Inflammatory macrophage (primary cell): Measurements from ENCODE around the gene F10.
A peak's percentile ranks its signal among the peaks of the same experiment; 100 is the strongest.
"Not testable (repeated sequence)": the region's sequence is repeated elsewhere in the genome, so short reads cannot be mapped to it uniquely, and the experiment has no call there.

ENCODE experiments used
- DNase-seq, 2 donors: peaks; one replicate each; pipeline ENCODE4 v3.0.0-alpha.2; 2020 to 2022

The F10 gene

DNA sequence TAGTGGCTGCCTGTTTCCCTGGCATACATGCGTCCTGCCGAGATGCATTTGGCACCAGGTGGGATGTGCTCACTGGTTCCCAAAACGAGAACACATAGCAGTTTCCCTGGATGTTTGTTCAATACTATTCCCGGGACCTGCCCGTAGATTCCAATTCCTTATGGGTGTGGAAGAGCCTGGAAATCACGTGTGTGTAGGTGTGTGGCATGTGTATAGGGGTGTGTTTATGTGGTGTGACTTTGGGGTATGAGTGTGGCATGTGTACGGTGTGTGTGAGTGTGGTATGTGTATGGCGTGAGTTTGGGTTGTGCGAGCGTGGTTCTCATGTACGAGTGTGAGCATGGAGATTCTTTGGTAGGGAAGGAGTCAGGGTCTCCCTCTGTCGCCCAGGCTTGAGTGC is 19.9 kb upstream of the F10 start:
- no peak for DNase-seq

DNA sequence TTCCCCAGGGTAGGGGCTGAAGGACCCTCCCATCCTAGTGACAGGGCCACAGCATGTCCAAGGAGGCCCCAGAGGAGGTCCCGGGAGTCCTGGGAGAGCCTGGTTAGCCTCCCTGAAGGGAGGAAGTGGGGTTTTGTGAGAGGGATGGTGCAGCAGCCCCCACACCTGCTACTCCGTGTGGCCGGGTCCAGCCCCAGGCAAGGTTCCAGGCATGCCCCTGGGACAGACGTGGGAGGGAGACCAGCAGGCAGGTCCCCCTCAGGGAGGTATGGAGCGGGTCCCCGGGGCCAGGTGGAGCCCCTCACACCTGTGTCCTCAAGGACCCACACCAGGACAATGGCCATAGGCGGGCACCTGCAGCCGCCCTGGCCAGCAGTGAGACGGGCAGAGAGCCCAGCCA is 19.0 kb upstream of the F10 start:
- no peak for DNase-seq

DNA sequence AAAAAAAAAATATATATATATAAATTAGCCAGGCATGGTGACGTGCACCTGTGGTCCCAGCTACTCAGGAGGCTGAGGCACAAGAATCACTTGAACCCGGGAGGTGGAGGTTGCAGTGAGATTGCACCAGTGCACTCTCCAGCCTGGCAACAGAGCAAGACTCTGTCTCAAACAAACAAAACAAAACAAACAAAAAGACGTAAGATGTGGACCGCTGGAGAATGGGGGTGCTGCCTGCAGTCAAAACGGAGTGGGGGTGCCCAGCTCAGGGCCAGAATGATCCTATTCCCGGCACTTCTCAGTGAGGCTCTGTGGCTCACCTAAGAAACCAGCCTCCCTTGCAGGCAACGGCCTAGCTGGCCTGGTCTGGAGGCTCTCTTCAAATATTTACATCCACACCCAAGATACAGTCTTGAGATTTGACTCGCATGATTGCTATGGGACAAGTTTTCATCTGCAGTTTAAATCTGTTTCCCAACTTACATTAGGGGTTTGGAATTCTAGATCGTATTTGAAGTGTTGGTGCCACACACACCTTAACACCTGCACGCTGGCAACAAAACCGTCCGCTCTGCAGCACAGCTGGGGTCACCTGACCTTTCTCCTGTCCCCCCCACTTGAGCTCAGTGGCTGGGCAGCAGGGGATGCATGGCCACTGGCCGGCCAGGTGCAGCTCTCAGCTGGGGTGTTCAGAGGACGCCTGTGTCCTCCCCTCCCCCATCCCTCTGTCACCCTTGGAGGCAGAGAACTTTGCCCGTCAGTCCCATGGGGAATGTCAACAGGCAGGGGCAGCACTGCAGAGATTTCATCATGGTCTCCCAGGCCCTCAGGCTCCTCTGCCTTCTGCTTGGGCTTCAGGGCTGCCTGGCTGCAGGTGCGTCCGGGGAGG is 17.3 kb upstream of the F10 start, which contains the start of gene F7:
F7 (plus strand) TSS at position 760 of the 889 bp plus-strand sequence; CDS start at position 811, 51 bp downstream.
- no peak for DNase-seq

DNA sequence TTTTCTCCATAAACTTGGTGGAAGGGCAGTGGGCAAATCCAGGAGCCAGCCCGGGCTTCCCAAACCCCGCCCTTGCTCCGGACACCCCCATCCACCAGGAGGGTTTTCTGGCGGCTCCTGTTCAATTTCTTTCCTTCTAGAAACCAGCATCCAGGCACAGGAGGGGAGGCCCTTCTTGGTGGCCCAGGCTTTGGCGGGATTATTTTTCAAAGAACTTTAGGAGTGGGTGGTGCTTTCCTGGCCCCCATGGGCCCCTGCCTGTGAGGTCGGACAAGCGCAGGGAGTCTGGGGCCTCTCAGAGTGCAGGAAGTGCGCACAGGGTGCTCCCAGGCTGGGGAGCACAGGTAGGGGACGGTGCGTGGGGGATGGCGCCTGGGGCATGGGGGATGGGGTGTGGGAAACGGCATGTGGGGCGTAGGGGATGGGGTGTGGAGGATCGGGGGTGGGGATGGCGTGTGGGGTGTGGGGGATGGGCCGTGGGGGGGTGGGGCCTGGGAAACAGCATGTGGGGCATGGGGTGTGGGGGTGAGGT is 16.6 kb upstream of the F10 start:
- DNase-seq, result no peak

DNA sequence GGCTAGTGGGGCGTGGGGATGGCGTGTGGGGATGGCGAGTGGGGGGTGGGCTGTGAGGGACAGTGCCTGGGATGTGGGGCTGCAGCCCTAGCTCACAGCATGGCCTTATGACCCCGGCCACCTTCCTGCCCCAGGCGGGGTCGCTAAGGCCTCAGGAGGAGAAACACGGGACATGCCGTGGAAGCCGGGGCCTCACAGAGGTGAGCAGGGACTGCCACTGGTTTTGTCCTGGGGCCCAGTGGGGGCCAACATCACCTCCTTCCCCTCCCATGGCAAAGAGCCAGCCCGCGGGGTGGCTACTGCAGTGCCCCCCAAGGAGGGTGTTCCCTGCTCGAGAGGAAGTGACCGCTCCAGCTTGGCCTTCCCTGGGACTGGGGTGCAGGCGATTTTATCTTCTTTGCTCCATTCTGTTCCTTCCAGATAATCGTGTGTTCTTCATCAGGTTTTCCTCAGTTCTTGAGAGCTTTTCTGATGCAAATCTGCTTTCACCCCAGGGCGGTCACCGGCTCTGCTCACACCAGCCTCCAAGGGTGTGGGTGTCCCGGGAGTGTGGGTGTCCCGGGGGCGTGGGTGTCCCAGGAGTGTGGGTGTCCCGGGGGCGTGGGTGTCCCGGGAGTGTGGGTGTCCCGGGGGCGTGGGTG is 15.8 kb upstream of the F10 start:
- DNase-seq, result no peak

DNA sequence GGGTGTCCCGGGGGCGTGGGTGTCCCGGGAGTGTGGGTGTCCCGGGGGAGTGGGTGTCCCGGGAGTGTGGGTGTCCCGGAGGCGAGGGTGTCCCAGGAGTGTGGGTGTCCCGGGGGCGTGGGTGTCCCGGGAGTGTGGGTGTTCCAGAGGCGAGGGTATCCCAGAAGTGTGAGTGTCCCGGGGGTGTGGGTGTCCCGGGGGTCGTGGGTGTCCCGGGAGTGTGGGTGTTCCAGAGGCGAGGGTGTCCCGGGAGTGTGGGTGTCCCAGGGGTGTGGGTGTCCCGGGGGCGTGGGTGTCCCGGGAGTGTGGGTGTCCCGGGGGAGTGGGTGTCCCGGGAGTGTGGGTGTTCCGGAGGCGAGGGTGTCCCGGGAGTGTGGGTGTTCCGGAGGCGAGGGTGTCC is 14.1 kb upstream of the F10 start:
- DNase-seq, result not testable (repeated sequence)

DNA sequence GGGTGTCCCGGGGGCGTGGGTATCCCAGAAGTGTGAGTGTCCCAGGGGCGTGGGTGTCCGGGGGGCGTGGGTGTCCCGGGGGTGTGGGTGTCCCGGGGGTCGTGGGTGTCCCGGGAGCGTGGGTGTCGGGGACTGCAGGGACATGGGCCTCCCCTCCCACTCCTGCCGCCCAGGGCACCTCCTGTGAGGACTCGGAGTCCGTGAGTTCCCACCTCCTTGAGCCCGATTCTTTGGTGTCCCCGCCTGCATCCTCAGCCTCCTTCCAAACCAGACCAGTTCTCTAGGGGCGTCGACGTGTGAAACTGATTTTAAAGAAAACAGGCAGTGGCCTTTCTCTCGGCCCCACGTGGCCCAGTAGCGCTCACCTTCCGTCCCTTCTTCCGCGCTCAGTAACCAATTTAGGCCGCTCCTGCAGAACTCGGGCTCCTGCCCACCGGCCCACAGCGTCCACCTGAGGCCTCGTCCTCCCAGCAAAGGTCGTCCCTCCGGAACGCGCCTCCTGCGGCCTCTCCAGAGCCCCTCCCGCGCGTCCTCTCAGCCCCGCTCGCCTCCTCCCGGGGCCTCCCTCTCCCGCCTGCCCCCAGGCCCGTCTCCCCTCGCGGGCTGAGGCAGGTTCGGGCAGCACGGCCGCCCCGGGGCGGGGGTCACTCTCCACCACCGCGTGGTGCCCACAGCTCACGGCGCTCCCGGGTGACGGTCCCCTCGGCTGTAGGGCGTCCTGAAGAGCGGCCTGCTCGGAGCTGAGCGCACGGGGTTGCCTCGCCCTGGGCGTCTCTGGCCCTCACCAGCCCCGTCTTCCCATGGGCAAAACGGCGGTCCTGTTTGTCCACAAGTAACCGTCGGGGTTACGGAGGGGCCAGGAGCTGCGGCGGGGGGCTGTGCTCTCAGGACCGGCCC is 13.2 kb upstream of the F10 start:
- DNase-seq, result no peak

DNA sequence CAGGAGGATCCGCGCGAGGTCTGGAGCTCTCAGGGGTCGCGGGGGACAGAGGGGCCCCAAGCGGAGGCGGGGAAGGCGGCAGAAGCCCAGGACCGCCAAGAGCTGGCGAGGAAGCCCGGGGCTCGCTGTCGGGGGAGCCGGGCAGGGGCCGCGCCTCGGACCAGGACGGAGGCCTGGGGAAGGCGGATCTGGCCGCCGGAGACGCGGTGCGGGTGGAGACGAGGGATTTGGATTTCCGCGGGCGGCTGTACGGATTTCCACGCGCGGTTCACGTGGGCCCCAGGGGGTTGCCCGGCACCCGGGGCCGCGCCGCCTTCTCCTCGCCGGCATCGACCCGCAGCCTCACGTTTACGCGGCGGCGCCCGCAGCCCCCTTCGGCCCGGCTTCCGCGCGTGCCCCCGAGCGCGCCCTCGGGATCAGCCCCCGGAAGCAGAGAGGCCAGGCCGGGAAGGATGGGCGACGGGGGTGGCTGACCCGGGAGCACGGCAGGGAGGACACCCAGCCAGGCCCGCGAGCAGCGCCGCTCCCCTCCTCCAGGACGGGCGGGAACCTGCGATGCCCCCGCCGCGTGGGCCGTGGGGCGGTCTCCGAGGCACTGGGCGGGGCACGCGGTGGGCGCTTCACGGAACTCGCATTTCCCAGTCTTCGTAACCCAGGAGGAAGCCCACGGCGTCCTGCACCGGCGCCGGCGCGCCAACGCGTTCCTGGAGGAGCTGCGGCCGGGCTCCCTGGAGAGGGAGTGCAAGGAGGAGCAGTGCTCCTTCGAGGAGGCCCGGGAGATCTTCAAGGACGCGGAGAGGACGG is 12.3 kb upstream of the F10 start:
- peak in 1 of 2 donors; percentile 44 for DNase-seq

DNA sequence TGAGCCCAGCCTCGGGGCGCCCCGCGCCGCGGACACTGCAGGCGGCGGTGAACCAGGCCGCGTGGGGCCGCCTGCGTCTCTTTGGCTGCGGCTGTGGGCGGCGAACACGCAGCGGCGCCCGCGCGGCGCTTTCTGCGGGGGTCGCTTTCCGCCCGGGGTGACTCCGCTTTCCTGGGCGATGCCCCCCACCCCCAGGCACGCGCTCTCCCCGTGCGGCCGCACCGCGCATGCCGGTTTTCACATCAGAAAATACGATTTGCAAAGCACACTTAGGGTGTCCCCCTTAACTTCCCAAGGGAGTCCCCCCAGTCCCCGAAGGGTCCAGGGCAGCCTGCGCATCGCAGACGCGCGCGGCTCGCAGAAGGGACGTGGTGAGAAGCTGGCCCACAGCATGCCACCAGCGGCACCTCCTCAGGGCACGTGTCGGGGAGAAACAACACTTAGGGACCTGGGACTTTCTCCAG is 11.7 kb upstream of the F10 start:
- no peak for DNase-seq

DNA sequence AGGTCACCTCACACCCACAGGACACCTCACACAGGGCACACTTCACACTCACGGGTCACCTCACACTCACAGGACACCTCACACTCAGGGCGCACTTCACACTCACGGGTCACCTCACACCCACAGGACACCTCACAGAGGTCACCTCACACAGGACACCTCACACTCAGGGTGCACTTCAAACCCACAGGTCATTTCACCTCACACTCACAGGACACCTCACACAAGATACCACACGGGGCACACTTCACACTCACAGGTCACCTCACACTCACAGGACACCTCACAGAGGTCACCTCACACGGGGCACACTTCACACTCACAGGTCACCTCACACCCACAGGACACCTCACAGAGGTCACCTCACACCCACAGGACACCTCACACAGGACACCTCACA is 10.8 kb upstream of the F10 start:
- DNase-seq, result not testable (repeated sequence)

DNA sequence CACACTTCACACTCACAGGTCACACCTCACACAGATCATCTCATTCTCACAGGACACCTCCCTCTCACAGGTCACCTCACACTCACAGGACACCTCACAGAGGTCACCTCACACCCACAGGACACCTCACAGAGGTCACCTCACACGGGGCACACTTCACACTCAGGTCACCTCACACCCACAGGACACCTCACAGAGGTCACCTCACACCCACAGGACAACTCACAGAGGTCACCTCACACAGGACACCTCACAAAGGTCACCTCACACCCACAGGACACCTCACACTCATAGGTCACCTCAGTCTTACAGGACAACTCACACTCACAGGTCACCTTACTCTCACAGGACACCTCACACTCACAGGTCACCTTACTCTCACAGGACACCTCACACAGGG is 10.1 kb upstream of the F10 start:
- not testable (repeated sequence) for DNase-seq

DNA sequence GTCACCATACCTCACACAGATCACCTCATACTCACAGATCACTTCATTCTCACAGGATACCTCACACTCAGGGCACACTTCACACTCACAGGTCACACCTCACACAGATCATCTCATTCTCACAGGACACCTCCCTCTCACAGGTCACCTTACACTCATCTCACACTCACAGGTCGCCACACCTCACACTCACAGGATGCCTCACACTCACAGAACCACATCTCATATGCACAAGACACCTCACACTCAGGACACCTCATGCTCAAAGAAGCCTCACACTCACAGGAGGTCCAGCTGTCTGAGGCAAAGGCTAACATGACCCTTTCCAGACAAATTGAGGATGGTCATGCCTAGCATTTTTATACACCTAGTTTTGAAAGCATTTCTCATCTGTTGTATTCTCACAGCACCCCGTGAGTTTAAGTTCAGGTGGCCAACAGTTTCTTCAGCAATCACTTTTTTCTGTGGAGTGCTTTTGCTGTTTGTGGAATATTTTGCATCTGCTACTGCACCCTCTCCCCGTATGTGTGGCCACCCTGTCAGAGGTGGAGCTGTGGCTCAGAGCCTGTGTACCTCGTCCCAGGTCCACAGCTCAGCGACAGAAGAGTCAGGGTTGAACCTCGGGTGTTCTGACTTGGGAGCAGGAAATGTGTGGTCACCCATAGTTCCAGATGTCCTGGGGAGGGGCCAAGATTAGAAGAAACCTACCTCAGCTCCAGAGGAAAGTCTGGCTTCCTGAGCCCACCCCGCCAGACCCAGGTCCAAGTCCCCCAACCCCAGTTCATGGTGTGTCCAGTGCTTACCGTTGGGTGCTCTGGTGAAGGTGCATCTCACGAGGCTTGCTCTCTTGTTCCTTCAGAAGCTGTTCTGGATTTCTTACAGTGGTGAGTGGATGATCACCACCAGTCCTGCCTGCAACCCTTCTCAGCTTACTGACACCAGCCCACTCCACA is 9.4 kb upstream of the F10 start:
- DNase-seq, result no peak

DNA sequence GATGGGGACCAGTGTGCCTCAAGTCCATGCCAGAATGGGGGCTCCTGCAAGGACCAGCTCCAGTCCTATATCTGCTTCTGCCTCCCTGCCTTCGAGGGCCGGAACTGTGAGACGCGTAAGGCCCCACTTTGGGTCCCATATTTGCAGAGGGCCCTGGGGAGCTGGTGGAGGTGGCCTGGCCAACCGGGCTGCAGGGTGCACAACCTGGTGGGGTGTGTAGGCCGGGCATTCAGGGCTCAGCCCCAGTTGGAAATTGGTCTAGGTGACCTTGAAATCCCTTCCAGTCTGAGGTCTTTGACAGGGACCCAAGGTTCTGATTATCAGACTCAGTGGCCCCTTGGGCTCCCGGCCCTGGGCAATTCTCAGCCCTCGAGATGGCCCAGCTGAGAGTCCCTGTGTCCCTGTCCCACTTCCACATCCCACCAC is 8.7 kb upstream of the F10 start:
- no peak for DNase-seq

DNA sequence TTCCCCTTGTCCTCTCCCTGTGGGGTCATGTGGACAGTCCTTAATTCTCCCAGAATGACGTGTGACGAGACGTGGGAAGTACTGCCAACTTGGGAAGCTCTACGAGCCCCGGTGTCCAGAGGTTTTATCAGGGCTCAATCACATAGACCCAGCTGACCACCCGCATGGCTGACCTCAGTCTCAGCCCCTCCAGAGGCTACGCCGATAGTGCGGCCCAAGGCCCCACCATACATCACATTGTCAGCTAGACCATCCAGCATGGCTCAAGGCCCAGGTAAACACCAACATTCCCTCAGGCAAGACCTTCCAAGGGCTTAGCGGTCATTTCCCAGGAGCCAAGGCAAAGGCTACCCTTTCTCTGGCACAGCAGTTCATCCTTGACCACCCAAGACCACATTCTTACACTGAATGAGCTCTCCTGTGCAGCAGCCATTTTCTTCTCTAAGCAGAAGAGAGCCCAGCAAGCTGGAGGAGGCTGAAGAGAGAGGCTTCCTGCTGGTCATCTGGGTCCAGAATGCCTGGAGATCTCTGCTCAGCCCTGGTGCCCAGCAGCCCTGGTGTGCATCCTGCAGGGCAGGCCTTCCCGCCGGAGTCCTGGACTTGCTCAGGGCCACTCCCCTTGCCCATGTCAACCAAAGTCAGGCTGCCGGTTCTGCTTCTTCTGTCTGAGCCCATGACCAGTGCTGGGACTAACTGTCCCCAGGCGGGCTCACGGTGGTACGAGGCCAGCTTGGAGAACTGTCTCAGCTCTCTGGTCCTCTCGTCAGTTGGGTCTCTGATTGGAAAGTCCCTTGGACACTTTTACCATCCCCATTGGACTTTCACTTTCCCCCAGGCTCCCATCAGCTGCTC is 7.9 kb upstream of the F10 start:
- no peak for DNase-seq

DNA sequence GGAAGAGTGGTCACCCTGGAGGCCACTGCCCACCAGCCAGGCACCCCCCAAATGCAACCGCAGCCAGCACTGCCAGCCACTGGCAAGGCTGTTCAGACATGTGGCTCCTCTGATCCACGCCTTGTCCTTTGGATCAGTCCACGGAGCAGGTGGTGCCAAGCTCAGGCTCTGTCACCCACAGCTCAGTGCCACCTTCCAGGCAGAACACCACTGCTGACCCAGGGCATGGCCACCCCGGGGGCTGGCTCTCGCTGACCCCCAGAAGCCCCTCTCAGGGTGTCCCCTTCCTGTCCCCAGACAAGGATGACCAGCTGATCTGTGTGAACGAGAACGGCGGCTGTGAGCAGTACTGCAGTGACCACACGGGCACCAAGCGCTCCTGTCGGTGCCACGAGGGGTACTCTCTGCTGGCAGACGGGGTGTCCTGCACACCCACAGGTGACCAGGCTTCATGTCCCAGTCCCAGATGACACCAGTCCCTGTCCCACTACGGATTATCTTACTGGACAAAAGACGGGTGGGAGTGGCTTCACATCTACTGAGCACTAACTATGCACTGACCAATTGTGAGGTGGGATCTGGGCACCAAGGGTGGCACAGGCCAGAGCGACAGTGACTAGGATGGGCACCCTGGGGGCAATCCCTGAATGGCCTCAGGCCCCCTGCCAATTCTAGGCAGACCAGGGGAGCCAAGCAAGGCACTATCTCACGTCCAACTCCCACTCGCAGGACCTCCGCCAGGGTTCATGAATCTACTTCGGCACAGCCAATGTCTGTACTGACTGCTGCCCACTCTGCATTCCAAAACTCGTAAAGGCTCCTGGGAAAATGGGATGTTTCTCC is 7.0 kb upstream of the F10 start:
- no peak for DNase-seq

DNA sequence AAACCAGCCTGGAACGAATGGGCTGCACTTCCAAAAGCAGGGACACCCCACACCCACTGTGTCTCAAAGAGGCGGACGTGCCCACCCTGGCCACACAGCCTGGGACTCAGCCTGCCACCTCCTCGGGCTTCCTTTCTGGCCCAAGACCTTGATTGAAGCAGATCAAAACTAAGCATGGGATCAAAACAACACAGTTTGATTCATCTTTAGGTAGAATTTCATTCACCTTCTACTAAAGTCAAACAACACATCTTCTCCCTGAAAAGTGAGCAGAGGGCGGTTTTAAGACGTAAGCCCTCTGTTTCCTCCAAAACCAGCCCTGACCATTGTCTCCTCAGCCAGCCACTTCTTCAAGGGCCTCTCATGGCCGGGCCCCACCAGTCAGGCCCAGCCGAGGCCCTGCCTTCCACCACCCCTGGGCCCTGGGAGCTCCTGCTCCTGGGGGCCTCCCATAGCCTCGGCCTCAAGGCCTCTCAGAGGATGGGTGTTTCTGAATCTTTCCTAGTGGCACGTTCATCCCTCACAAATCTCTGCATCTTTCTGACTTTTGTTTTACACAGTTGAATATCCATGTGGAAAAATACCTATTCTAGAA is 6.3 kb upstream of the F10 start:
- no peak for DNase-seq

DNA sequence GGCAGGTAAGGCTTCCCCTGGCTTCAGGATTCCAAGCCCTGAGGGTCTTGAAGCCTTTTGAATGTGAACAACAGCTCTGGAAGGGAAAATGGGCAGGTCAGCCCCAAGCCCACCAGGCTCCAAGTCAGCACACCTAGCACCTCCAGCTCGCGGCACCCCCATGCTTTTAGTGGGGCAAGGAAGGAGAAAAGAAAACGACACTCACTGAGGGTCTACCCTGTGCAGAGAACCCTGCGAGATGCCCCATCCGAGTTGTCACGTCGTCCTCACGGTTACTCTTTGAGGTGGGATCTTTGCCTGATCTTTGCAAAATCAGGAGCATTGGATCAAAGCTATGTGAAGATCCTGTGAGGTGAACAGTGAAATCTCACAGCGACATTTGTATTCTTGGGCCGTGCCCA is 5.7 kb upstream of the F10 start:
- DNase-seq, result no peak

DNA sequence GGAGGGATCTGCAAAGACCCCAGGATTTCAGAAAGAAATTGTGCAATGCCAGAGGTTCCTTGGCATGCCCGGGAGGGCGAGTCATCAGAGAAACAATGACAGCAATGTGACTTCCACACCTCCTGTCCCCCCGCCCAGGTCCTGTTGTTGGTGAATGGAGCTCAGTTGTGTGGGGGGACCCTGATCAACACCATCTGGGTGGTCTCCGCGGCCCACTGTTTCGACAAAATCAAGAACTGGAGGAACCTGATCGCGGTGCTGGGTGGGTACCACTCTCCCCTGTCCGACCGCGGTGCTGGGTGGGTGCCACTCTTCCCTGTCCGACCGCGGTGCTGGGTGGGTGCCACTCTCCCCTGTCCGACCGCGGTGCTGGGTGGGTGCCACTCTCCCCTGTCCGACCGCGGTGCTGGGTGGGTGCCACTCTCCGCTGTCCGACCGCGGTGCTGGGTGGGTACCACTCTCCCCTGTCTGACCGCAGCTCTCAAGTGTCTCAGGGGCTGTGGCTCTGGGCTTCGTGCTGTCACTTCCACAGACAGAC is 5.2 kb upstream of the F10 start:
- DNase-seq, result no peak
